HG03103 (cell line): Measurements from ENCODE around the gene PODN.

Experiments
- ATAC-seq: cut with Tn5 transposase; IDR thresholded peaks from one replicate; pipeline ENCODE4 v1.9.1; 2021; ENCODE audit warnings: low read depth; ENCODE audit not compliant: unreplicated experiment

The PODN gene

GRCh38 chr1:53073868-53074311, 11.9 kb downstream of the PODN start:
- no peak for ATAC-seq

DNA sequence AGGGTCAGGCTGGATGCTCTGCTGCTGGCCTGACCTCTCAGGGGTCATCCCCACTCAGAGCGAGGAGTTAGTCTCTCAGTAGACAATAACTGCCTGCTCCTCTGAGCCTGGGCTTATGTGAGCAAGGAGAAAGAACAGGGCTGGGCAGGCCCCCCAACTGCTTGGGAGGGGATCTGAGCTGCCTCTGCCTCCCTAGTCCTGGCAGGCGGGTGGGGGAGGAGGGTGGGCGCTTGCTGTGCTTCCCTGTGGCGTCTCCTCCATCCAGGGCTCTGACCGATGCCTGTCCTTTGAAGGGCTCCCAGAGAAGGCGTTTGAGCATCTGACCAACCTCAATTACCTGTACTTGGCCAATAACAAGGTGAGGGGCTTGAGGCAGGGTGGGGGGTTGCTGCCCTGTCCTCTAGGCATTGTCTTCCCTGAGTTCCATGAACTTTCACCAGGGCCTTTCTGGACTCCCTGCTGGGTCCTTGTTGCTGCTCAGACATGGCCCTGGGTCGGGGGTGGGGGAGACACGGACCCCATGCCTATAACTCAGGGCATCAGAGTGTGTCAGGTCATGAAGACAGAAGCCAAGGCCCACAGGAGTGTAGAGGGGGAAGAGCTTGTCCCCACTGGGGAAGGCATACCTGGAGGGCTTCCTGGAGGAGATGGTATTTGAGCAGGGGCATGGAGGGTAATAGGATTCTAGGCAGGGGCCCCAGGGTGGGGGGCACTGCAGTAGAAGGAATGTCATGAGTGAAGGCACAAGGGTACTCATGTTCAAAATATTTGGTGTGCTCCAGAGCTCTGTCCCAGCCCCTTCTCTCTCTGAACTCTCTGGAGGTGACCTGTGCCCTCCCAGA, 12.5 kb downstream of the PODN start:
- ATAC-seq = no peak

GRCh38 chr1:53075206-53075605, 13.2 kb downstream of the PODN start:
- no peak for ATAC-seq

DNA sequence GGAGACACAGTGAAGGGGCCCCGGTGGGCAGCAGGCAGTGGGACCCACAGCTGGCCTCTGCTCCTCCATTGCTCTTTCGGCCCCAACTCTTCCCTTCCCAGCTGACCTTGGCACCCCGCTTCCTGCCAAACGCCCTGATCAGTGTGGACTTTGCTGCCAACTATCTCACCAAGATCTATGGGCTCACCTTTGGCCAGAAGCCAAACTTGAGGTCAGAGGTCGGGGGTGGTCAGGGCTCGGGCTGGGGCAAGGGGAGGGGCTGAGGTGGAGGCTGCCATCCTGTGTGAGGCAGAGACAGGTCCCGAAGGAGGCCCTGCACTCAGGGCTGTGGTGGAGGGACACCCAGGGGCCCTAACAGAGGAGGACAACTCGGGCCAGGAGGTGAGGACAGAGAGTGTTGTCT, 13.7 kb downstream of the PODN start:
- no peak for ATAC-seq

DNA sequence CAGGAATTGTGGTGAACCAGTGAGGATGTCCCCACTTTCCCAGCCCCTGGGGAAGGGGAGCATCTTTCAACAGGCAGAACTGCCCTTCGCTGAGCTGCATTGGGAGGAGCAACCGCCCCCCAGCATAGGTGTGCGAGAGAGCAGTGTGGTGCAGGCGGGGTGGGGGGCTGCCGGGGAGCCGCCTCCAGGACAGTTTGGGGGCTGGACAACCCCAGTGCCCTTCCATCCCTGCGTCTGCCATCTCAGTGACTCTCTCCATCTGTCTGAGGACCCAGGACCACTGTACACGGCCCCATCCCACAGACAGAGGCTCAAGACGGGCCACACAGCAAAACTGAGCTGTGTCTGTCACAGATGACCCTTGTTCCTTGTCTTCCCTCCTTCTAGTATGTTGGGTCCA, 14.2 kb downstream of the PODN start:
- ATAC-seq = no peak

- ATAC-seq = no peak
Observed at GRCh38 chr1:53076721-53077598, 14.9 kb downstream of the PODN start.

DNA sequence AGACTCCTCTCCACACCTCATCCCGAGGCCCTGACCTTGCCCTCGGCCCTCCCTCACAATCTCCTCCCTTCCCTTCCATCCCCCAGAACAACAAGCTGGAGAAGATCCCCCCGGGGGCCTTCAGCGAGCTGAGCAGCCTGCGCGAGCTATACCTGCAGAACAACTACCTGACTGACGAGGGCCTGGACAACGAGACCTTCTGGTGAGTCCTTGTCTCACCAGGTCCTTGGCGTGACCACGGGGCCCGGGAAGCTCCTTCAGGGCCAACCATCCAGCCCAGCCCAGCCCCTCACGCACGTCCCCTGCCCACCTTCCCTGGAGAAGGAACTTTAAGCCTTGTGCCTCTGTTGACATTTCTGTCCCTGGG, 15.6 kb downstream of the PODN start:
- ATAC-seq = no peak

- no peak for ATAC-seq
Observed at GRCh38 chr1:53078333-53079101, 16.5 kb downstream of the PODN start.

DNA sequence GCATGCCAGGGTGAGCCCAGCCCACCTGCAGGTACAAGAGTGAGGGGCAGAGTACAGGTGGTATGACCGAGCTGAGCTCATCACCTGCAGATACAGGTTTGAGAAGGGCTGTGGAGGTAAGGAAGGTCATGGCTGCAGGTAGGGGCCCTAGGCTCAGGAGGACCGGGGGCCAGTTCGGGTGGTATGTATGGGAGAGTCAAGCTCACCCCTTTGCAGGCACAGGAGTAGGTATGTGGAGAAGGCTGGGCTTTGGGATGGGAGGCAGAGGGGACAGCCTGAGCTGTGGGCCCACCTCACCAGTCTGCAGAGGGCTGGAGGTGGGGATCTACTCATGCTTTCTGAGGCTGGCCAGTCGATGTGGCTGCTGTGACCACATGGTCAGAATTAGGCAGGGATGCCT, 17.2 kb downstream of the PODN start:
- ATAC-seq = no peak

DNA sequence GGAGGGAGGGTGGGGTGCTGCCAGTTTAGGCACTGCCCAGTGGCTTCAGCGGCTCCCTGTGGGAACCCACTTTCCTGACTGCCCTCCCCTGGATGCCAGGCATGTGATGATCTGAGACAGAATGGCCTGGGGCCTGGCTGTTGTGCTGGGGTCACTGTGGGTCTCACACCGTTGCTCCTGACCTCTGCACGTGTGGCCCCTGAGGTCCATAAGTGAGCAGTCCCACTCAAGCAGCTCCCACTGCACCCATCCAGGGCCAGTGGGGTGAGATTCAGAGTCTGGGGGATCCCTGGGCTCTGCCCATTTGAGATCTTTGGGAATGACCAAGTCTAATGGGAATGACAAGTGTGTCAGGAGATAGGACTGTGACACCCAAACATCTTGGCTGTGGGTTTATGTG, 18.0 kb downstream of the PODN start:
- no peak for ATAC-seq

DNA sequence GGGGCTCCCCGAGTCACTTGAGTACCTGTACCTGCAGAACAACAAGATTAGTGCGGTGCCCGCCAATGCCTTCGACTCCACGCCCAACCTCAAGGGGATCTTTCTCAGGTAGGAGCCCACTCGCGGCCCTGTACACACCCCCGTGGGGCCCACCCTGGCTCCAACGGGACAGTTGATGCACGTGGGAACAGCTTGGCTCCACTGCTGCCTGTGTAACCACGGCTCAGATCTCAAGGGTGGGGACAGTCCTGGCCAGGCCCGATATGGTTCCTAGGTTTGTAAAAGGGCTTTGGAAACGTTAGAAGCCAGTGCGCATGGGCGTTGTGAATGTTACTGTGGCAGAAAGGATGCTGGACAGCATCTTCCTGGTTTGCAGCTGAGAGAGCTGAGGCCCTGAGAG, 18.8 kb downstream of the PODN start:
- ATAC-seq = no peak

DNA sequence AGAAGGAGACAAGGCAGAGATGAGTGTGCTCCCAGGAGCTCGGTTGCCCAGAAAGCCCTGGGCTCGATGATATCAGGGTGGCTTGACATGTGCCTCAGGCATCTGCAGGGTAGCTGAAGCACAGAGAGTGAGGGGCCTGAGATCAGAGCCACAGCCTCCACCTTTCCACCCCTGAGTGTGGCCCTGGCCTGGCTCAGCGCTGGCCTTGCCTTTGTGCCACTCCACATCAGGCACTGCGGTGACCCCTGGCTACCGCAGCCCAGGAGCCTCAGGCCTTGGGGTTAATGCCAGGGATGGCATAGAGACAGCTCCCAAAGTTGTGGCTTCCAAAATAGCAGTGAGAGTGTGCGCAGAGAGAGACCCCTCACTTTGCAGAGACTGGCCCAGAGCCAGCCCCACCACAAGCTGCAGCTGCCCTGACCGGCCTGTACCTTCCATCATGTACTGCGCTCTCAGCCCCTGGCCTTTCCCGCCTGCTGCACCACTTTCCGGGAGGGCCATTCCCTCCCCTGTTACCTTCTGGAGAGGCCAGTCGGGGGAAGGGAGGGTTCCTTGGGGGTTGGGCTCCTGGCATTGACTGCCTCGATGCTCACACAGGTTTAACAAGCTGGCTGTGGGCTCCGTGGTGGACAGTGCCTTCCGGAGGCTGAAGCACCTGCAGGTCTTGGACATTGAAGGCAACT, 19.5 kb downstream of the PODN start:
- ATAC-seq = no peak

GRCh38 chr1:53082826-53083455, 20.9 kb downstream of the PODN start:
- ATAC-seq = no peak

DNA sequence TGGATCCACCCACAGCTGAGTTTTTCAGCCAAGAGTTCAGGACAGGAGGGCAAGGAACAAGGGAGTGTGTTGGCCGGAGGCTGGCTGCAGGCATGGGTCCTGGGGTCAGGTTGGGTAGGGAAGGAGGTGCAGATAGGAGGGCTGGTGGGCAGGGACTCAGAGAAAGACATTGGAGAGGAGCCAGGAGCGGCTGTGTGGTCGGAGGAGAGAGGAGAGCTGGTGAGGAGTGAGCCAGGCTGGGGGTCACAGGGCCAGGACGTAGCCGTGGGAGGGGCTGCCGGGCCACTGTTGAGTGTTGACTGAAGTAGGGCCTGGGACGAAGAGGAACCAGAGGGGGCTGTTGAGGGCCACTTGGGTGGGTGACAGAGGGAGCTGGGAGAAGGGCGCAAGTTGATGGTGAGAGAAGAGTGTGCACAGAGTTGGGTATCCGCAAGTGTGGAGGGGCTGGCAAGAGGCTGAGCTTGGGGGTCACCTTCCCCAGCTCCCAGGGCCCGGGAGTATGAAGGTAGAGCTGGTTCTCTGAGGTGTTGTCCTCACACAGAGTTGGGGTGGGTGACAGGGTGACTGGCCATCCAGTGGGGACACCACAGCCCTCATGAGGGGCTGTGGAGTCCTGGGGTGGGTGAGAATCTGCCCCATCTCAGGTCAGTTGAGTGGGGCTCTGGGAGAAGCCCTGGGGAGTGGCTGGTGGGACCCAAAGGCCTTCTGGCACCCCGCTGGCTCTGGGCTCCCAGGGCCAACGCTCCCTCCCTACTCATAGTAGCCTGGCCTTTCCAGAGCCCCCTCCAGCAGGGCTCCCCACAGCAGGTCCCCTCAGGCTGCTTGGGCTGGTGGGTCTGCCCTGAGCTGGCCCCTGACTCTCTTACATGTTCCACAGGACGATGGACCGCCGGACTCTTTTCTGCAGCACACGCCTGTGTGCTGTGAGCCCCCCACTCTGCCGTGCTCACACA, 21.9 kb downstream of the PODN start:
- ATAC-seq = no peak

- no peak for ATAC-seq
Observed at GRCh38 chr1:53084589-53084971, 22.6 kb downstream of the PODN start.

DNA sequence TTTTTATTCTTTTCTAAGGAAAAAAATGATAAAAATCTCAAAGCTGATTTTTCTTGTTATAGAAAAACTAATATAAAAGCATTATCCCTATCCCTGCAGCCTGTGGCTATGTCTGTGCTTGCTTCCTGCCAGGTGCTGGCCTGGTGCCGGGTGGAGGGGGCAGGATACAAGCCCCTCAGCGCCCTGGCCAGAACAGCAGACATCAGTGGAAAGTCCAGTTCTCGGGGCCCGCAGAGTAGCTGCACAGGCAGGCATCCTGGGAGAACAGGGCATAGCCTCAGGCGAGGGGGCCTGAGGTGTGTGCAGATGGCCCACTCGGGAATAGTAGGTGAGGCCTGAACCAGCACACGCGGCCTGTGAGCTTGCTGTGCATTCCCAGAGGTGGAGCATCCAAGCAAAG, 23.4 kb downstream of the PODN start:
- no peak for ATAC-seq

GRCh38 chr1:53086491-53087070, 24.6 kb downstream of the PODN start:
- ATAC-seq = no peak
